GM21367 (cell line): Measurements from ENCODE around the gene ANAPC15.

ENCODE experiments used
- ATAC-seq: cut with Tn5 transposase; IDR thresholded peaks from one replicate; pipeline ENCODE4 v1.9.1; 2021; ENCODE audit not compliant: unreplicated experiment

The ANAPC15 gene

GRCh38 chr11:72125956-72126355 lies 13.5 kb upstream of the ANAPC15 start:
- ATAC-seq, result no peak

GRCh38 chr11:72124046-72124445 lies 11.6 kb upstream of the ANAPC15 start:
- no peak for ATAC-seq

DNA sequence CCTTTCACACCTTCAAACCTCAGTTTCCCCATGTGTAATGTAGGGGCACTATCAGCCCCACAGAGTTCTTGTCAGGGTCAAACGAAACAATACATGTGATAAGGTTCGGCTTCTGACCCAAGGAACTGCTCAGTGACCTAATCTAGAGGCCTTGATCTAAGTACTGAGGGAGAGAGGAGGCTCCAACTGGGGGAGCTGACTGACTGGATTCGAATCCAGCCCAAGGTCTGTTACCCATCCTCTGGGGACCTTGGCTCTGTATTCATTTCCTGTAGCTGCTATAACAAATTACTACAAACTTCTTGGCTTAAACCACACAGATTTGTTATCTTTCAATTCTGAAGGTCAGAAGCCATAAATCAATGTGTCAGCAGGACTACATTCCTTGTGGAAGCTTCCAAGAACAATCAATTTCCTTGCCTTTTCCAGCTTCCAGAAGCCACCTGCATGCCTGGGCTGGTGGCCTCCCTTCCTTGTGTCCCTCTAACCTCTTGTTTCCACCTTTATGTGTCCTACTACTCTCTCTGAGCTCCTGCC lies 10.7 kb upstream of the ANAPC15 start:
- ATAC-seq, result no peak

DNA sequence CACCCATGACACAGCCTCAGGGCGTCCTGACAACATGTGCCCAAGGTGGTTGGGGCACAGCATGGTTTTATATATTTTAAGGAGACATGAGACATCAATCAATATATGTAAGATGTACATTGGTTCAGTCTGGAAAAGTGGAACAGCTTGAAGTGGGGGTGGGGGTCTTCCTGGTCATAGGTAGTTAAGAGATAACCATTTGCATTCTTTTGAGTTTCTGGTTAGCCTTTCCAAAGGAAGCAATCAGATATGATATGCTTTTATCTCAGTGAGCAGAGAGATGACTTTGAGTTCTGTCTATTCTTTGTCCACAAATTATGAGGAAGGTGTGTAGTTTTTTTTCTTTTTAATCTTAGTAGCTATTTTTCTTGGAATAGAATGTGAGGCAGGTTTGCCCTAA lies 10.1 kb upstream of the ANAPC15 start:
- no peak for ATAC-seq

DNA sequence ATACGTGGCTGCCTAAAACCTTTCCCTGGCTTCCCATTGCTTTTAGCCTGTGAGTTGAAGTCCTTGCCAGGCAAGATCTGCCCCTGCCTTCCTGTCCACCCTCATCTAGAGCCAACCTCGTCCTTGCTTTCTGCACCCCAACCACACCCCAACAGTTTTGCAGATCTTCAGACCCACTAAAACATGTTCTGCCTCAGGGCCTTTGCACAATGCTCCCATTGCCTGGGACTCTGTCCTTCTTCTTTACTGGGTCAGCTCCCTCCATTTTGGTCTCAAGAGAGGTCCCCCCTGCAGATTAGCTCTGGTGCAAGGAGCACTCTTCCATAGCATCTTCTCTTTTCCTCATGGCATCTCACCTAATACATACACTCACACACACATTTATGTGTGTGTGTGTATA lies 8.4 kb upstream of the ANAPC15 start:
- ATAC-seq, result no peak

GRCh38 chr11:72119198-72119597 lies 6.7 kb upstream of the ANAPC15 start:
- no peak for ATAC-seq

DNA sequence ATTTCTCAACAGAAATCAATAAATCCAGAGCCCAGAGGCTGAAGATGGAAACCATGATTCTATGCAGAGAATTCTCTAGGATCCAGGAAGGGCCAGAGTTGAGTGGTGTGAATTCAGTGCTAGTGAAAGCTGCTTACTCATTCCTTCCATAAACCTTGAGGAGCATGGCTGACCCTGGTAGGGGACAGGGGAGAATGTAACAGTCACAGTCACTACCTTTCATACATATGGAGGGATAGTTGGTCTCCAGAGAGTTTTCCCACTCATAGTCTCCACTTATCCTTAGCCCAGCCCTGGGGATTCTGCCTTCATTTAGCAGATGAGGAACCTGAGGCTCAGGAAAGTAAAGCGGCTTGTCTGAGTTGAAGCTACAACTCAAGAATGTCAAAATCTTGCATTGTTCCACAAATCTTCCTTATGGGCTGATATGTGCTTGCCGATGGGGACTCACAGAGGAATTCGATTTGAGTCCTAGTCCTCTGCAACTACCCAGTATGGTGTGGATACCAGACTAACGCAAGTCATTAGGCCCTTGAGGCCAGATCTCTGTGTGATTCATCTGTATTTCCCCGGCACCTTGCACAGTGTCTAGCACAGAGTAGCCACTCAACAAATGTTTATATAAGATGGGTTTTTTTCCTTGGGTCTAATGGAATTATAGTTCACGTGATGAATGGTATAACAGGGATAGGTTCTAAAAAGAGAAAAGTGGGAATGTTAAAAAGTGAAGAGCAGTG lies 3.7 kb upstream of the ANAPC15 start:
- no peak for ATAC-seq

GRCh38 chr11:72114570-72114969 lies 2.1 kb upstream of the ANAPC15 start:
- no peak for ATAC-seq

DNA sequence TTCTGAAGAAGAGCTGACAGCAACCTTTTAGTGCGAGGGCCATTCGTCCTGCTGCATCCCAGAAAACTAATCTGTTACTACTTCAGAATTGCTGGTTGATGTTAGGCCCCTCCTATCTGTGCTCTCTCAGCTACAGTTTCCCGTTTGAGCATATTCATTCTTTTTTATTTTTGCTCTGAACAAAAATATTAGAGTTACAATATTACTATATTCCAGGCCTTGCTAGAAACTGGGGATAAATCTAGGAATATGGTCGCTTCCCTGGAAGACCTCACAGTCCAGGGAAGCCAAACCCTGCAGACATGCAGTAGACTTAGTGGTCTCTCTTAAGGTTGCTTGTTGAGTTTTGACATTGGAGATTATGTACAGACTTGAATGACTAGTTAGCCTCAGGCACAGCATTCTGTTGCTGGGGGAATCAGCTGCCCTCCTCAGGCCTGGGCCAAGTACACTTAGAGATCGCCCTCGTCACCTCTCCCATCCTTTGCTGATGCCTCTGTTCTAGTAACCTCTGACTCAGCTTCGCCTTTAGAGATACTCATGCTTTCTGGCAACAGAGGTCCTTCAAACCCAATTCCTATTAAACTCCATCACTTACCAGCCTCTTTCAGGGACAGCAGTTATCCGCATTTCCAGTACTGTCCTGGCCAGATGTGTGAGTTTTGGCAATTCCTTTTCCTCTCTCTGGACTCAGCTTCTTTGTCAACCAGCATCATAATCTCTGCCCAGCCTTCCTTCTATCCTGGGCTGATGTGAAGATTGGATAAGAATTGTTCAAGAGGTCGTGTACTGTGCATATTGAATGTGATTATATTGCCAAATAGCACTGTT lies 698 bp upstream of the ANAPC15 start:
- ATAC-seq, result no peak

DNA sequence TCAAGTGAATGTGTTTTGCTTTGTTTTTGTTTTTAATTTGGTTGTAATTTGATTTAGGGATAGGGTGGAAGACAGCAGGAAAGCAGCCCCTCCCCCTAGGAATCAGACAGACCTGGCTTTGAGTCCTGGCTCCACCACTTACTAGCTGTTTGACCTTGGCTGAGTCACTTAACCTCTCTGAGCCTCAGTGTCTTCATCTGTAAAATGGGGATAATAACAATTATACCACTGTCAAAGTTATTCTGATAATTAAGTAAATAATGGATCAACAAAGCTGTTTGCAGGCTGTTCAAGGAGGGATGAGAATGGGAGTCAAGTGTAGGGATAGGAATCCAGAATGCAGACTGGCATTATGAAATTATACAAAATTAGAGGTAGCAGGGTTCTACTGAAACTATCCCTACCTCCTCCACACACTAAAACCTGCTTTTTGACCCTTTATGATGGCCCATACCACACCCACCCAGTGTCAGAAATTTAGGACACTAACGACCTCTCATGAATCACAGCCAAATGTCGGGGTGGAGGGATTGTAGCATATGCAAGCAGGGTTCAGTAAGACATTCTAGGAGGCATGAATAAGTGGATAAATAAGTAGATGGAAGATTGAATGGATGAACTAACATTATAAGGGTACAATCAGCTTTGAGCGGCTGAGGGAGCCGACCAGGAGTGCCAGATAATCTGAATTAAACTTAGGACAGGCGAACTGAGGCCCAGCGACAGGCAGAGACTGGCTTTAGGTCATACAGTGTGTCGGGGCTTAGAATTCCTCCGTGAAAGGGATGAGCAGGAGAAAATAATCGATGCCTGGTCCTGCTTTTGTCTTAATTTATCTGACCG lies 974 bp downstream of the ANAPC15 start:
- no peak for ATAC-seq

DNA sequence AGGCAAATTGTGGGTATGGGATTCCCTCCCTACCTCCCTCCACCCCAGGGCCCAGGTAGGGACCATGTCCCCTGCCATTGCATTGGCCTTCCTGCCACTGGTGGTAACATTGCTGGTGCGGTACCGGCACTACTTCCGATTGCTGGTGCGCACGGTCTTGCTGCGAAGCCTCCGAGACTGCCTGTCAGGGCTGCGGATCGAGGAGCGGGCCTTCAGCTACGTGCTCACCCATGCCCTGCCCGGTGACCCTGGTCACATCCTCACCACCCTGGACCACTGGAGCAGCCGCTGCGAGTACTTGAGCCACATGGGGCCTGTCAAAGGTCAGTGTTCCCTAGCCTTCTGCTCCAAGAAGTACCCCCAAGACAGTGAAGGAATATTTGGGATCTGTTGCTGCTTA lies 6.6 kb downstream of the ANAPC15 start, which contains the start of gene TOMT:
TSS of gene TOMT (plus strand) at position 37 of the 400 bp plus-strand sequence. CDS start at position 65, 28 bp downstream.
- ATAC-seq, result no peak

- ATAC-seq, result no peak
These were observed 8.7 kb downstream of the ANAPC15 start for GRCh38 chr11:72103754-72104167.

- peak; percentile 71 for ATAC-seq
These were observed 9.3 kb downstream of the ANAPC15 start, which contains the start of gene LAMTOR1 for GRCh38 chr11:72102946-72103753. Gene LAMTOR1 (minus strand): TSS chr11:72103297. CDS start chr11:72103224, 73 bp downstream.

DNA sequence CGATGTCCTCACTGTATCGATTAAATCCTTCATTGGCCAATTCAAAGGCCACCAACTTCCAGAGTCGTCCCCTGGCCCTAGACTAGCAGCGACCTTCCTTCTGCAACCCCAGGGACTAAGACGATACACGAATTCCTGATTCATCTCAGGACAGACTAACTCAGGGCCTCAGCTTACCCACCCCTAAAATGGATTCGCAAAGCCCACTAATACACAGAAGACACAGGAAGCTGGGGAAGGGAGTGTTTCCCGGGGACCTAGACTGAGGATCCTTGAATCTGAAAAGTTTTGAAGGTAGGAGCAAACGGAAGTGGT lies 9.9 kb downstream of the ANAPC15 start:
- ATAC-seq, result no peak

DNA sequence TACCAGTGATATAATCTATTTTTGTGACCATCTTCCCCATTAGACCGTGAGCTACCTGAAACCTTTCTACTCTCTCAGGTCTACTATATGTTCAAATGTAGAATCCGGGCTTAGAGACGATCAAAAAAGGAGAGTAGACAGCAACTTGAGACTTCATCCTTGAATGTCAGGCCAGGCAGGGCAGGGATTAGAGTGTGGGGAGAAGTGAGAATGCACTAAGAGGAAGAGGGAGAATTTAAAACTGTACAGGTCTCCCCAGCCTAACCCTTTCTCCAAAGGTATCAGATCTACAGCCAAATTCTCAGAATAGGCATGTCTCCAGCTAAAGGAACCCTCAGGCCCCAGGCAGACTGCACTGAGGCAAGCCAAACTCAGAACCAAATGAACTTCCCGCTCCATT lies 10.3 kb downstream of the ANAPC15 start:
- ATAC-seq, result no peak

GRCh38 chr11:72100462-72100861 lies 12.0 kb downstream of the ANAPC15 start:
- ATAC-seq, result no peak

DNA sequence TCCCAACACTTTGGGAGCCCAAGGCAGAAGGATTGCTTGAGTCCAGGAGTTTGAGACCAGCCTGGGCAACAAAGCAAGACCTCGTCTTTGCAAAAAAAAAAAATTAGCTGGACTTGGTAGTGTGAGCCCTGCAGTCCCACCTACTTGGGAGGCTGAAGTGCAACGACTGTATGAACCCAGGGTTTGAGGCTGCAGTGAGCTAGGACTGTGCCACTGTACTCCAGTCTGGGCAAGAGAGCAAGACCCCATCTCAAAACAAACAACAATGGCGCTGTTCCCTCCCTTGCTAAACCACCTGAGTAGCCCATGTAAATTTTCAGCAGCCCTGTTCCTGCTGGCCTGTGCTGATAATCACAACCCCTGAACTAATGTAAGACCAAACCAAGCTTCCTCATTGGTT lies 12.5 kb downstream of the ANAPC15 start:
- ATAC-seq, result no peak

- ATAC-seq, result no peak
These were observed 13.8 kb downstream of the ANAPC15 start for GRCh38 chr11:72098741-72099140.

GRCh38 chr11:72091292-72091691 lies 21.2 kb downstream of the ANAPC15 start:
- ATAC-seq, result no peak

GRCh38 chr11:72088076-72088808 lies 24.3 kb downstream of the ANAPC15 start:
- ATAC-seq, result no peak
